ENCODE data around the gene CHPF.

CHPF gene

GRCh38 chr2:219567791-219568361 lies 24.3 kb upstream of the CHPF start:
- no peak for DNase-seq

GRCh38 chr2:219567131-219567530 lies 23.5 kb upstream of the CHPF start:
- no peak for DNase-seq

- no peak for DNase-seq
Measured at GRCh38 chr2:219566640-219567039, 23.0 kb upstream of the CHPF start.

DNA sequence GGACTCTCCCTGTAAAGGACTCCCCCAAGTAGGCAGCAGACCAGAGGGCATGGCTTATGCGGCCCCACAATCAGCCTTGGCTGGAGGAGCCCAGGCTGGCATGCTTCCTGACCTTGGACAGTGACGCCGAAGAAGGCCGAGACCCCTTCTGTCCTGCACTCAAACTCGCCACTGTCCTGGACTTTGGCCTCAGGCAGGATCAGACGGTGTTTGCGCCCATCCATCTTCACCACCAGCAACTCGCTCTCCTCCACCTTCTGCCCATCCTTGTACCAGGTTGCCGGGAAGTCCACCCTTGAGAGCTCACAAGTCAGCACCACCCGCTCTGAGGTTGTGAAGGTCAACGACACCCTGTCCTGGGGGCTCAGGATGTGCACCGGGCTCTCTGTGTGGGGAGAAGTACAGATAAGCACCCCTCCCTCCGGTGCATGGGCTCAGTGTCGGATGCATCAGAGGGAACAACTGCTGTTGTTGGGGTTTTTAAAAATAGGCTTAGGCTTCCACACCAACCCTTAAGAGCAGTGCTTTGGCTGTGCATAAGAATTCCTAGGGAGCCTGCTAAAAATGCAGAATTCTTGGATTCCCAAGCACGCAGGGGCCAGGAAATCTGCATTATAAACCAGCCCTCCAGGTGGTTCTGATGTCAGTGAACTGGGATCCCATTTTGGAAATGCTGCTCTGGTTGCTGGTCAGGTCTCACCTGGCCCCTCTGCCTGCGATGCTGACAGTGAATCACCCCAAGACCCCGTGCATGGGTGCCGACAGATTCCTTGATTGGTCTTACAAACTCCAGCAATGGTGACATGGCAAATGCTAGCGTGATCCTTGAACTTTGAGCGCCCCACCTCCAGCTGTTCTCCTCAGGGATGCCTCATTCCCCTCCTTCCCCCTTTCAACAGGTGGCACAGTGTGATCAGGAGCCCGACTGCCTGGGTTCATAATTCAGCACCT lies 21.8 kb upstream of the CHPF start:
- no peak for DNase-seq

DNA sequence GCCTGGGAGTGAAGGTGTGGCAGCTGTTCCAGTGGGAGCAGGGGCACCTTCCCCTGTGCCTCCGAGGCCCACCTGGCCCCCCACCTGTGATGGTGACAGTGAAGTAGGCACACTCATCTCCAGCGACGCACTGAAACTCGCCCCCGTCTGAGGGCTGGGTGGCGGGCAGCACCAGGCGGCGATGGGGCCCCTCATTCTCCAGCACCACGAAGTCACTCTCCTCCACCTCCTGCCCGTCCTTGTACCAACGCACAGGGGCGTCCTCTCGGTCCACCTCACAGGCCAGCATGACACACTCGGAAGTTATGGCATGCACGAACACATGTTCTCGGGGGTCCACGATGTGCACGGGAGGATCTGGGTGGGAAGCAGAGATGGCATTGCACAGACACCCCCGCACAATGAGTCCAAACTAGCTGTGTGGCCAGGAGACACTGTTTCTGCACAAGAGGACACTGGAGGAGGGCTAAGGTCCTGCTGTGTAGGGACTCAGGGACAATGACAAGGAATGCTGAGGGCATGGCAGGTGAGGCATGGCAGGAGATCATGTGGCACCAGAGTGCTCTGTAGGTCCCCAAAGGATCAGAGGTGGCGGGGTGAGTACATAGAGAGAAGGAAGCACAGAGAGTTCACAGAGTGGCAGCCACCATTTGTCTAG lies 19.8 kb upstream of the CHPF start:
- DNase-seq = no peak

DNA sequence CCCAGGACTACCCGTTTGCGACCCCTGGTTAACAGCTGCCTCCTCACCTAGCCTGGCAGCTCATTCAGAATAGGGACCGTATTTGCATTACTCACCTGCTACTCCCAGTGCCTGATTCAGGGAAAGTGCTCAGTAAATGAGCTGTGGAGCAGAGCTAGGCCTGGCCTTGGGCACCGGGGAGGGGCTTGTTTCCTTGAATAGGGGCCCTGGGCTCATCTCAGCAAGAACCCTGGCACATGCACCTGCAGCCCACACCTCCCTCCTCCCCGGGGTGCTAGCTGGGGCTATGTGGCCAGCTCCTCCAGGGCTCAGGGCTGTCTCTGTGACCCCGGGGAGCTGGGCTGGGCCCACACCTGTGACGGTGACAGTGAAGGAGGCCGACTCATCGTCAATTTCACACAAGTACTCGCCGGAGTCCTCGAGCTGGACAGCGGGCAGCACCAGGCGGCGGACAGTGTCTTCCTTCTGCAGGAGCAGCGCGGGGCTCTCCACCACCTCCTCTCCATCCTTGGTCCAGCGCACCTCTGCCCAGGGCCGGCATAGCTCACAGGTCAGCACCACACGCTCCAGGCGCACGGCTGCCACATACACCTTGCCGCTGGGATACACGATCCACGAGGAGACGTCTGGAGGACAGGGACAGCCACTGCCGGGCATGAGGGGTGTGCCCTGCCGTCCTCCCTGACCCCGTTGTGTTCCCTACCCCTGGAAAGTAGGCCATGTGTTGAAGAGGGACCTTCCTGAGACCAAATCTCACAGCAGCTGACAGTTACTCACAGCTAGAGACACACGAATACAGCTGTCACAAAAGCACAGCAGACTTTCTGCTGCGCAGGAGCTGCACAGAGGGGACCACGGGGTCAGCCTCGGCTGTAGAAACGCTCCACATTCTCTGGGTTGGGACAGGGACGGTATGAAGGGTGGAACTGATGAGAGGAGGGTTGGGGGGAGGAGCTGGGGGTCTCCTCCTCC lies 18.7 kb upstream of the CHPF start:
- no peak for DNase-seq

DNA sequence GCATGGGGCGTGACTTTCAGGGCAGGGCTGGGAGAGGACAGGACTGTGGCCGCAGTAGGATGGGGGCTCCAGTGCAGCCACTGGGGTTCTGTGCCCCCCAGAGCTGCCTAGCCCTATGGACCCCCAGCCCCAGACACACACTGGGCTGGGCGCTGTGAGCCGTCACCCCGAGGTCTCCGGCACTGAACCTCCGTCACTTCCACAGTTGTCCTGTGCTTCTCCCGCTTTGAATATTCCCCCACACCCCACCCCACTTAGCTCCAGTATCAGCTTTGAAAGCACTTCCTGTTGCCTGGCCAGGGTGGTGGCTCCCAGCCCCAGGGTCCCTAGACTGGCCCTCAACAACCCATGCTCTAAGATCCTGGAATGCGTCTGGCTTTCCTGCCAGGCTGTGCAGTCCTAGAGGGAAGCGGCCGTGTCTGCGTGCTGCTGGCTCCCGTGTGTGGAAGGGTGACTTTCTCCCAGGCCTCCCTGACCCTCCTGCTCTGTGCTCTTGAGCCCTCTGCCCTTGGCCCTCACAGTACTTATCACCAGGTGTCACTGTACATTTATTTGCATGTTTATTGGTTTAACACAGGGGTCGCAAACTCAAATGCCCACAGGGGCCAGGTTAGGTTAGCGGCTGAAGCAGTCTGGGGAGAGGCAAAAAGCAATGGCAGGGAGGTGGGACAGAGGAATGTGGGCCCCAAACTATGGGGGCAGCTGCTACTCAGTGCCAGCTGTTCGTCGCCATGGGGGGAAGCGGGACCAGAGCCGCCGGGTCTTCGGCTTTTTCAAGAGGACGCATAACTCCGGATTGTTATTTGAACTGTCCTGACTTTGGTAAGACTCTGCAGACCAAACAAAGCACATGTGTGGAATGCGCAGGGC lies 17.8 kb upstream of the CHPF start:
- no peak for DNase-seq

GRCh38 chr2:219560893-219561178 lies 17.2 kb upstream of the CHPF start:
- no peak for DNase-seq

GRCh38 chr2:219560037-219560892 lies 16.7 kb upstream of the CHPF start:
- DNase-seq = no peak

- no peak for DNase-seq
Measured at GRCh38 chr2:219559156-219559915, 15.7 kb upstream of the CHPF start.

- DNase-seq = no peak
Measured at GRCh38 chr2:219557791-219558785, 14.5 kb upstream of the CHPF start.

GRCh38 chr2:219557320-219557719 lies 13.7 kb upstream of the CHPF start:
- DNase-seq = no peak

DNA sequence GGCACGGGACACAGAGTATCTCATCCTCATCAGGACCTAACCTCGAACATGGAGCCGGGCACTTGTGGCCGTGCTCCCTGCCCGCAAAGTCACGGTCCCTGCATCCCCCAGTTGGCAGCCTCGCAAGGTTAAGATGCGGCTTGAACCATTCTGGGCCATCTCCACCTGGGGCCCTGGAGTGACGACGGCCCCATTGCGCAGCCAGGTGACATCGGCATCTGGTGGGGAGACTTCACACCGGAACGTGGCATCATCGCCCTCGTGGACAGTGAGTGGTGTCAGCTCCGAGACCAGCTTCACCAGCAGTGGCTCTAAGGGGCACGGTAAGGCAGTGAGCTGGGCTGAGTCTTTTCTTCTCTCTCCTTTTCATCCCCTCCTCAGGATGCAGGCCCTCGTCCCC lies 12.8 kb upstream of the CHPF start:
- no peak for DNase-seq

GRCh38 chr2:219555956-219556355 lies 12.3 kb upstream of the CHPF start:
- DNase-seq = no peak

DNA sequence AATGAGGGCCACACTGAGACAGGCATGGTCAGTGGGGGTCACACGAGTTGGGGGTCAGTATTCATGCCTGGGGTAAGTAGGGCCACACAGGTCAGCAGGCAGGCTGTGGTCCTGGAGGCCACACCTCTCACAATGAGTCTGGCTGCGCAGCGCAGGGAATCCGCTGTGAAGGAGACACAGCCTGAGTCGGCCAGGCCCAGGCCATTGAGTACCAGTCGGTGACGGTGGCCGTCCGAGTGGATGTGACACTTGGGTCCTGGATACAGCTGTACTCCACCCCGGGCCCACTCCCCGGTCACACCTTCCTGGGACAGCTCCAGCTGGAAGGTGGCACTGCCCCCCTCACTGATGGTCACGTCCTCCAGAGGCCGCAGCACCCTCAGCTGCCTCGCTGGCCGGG lies 10.7 kb upstream of the CHPF start:
- no peak for DNase-seq

GRCh38 chr2:219553463-219553963 lies 9.9 kb upstream of the CHPF start:
- DNase-seq = no peak

DNA sequence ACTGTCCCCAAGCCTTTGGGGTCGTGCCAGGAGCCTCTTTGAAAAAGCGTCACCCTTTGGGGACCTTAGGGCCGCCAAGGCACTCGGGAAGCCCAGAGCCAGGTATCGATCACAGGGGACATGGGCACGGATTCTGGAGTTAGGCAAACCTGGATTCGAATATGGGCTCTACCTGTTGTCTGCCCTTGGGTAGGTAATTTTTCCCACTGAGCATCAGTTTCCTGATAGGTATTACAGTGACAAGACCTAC lies 9.5 kb upstream of the CHPF start:
- no peak for DNase-seq

DNA sequence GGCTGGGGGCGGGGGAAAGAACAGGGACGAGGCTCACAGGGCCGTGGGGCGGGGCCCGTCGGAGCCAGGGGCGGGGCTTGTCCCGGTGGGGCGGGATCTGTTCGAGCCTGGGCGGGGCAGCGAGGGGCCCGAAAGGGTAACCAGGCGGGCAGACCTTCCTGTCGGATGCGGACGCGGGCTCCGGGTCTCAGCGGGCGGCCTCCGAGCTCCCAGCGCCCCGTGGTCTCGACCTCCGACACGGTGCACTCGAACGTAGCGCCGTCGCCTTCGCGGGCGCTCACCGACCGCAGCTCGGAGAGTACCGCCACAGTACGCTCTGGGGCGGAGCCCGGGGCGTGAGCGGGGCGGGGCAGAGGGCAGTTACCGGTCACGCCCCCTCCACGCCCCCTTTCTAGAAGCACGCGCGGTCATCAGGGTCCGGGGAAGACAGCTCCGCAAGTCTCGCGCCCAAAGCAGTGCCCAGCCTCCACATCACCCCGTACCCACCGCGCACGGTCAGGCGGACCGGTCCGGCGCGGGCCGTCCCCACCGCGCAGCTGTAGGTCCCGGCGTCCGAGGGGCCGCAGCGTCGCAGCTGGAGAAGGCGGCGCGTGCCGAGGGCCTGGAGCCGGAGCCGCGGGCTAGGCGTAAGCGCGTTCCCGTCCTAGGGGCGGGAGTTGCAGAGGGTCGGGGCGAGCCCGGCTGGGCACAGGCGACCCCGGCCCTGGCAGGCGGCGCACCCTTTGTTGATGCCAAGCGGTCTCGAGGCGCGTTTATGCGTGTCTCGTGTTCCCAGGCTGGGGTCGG lies 9.0 kb upstream of the CHPF start:
- peak; percentile 78 for DNase-seq

Data from CD4-positive, alpha-beta T cell treated with Interleukin-15 for 1 hour (primary cell).